Measurements from ENCODE around the gene CAMK4. TPM values are rescaled to one million over a fixed set of nuclear protein-coding genes. Genes with fewer than 3 reads are reported as not detected.

CAMK4 gene
- total and polyA plus RNA-seq, 9 donors: 4.6 to 7.5 (median 6.3) TPM

GRCh38 chr5:111367115-111367514 lies 142.9 kb downstream of the CAMK4 start:
- 79% methylated on average over 2 of the region's 3 CpGs for WGBS (ENCODE audit: insufficient coverage)

GRCh38 chr5:111372799-111373198 lies 148.6 kb downstream of the CAMK4 start:
- Histone ChIP-seq H3K27ac (ENCODE audit: low read length) (no peak overlapping the region), H3K27me3 (ENCODE audit: control insufficient read depth, insufficient read depth, low read length) (no peaks in the 10 kb centered on the region), H3K9me3 (replicated peaks; ENCODE audit: control insufficient read depth, low read depth, low read length) (no peaks in the 10 kb centered on the region), H3K4me3 (ENCODE audit: low read length) (no peak overlapping the region), H3K4me1 (ENCODE audit: control insufficient read depth, insufficient read depth, low read length) (no peaks in the 10 kb centered on the region), H3K36me3 (ENCODE audit: control insufficient read depth, insufficient read depth, low read length) (no peaks in the 10 kb centered on the region)
- no peak for DNase-seq
- no CpG with 5 or more reads among the region's 1 CpG for WGBS (ENCODE audit: insufficient coverage)

More at GRCh38 chr5:111367115-111367514, 142.9 kb downstream of the CAMK4 start:
- no peaks in the 10 kb centered on the region for H3K9me3 ChIP-seq (replicated peaks; ENCODE audit: control insufficient read depth, low read depth, low read length)
- H3K4me1 ChIP-seq (ENCODE audit: control insufficient read depth, insufficient read depth, low read length): no peaks in the 10 kb centered on the region
- H3K4me3 ChIP-seq (ENCODE audit: low read length): no peak overlapping the region
- H3K27ac ChIP-seq (ENCODE audit: low read length): no peak overlapping the region
- DNase-seq: no peak
- H3K36me3 ChIP-seq (ENCODE audit: control insufficient read depth, insufficient read depth, low read length): no peaks in the 10 kb centered on the region
- no peaks in the 10 kb centered on the region for H3K27me3 ChIP-seq (ENCODE audit: control insufficient read depth, insufficient read depth, low read length)

GRCh38 chr5:111374380-111374779 lies 150.2 kb downstream of the CAMK4 start:
- Histone ChIP-seq H3K27me3 (ENCODE audit: control insufficient read depth, insufficient read depth, low read length) (no peaks in the 10 kb centered on the region), H3K36me3 (ENCODE audit: control insufficient read depth, insufficient read depth, low read length) (no peaks in the 10 kb centered on the region), H3K4me3 (ENCODE audit: low read length) (no peak overlapping the region), H3K9me3 (replicated peaks; ENCODE audit: control insufficient read depth, low read depth, low read length) (no peaks in the 10 kb centered on the region), H3K4me1 (ENCODE audit: control insufficient read depth, insufficient read depth, low read length) (no peaks in the 10 kb centered on the region), H3K27ac (ENCODE audit: low read length) (no peak overlapping the region)
- WGBS (ENCODE audit: insufficient coverage): 73% methylated on average over 3 of the region's 4 CpGs
- DNase-seq: no peak

- 93% methylated on average over 2 of the region's 2 CpGs for WGBS (ENCODE audit: insufficient coverage)
- no peak overlapping the region for H3K4me3 ChIP-seq (ENCODE audit: low read length)
These were observed 151.5 kb downstream of the CAMK4 start for GRCh38 chr5:111375645-111376044.

GRCh38 chr5:111377306-111377705 lies 153.1 kb downstream of the CAMK4 start:
- no peaks in the 10 kb centered on the region for H3K36me3 ChIP-seq (ENCODE audit: control insufficient read depth, insufficient read depth, low read length)

More at GRCh38 chr5:111375645-111376044, 151.5 kb downstream of the CAMK4 start:
- Histone ChIP-seq H3K27me3 (ENCODE audit: control insufficient read depth, insufficient read depth, low read length) (no peaks in the 10 kb centered on the region), H3K4me1 (ENCODE audit: control insufficient read depth, insufficient read depth, low read length) (no peaks in the 10 kb centered on the region), H3K27ac (ENCODE audit: low read length) (no peak overlapping the region), H3K36me3 (ENCODE audit: control insufficient read depth, insufficient read depth, low read length) (no peaks in the 10 kb centered on the region), H3K9me3 (replicated peaks; ENCODE audit: control insufficient read depth, low read depth, low read length) (no peaks in the 10 kb centered on the region)
- DNase-seq: no peak

GRCh38 chr5:111379391-111379816 lies 155.2 kb downstream of the CAMK4 start:
- Histone ChIP-seq H3K27ac (ENCODE audit: low read length) (no peak overlapping the region), H3K4me3 (ENCODE audit: low read length) (no peak overlapping the region), H3K9me3 (replicated peaks; ENCODE audit: control insufficient read depth, low read depth, low read length) (no peaks in the 10 kb centered on the region), H3K36me3 (ENCODE audit: control insufficient read depth, insufficient read depth, low read length) (no peaks in the 10 kb centered on the region), H3K4me1 (ENCODE audit: control insufficient read depth, insufficient read depth, low read length) (no peaks in the 10 kb centered on the region), H3K27me3 (ENCODE audit: control insufficient read depth, insufficient read depth, low read length) (no peaks in the 10 kb centered on the region)
- DNase-seq: no peak

More at GRCh38 chr5:111377306-111377705, 153.1 kb downstream of the CAMK4 start:
- Histone ChIP-seq H3K27ac (ENCODE audit: low read length) (no peak overlapping the region), H3K9me3 (replicated peaks; ENCODE audit: control insufficient read depth, low read depth, low read length) (no peaks in the 10 kb centered on the region), H3K4me3 (ENCODE audit: low read length) (no peak overlapping the region), H3K27me3 (ENCODE audit: control insufficient read depth, insufficient read depth, low read length) (no peaks in the 10 kb centered on the region), H3K4me1 (ENCODE audit: control insufficient read depth, insufficient read depth, low read length) (no peaks in the 10 kb centered on the region)
- DNase-seq: no peak

GRCh38 chr5:111383288-111383970 lies 159.2 kb downstream of the CAMK4 start:
- WGBS (ENCODE audit: insufficient coverage): 80% methylated on average over 5 of the region's 6 CpGs
- no peak overlapping the region for H3K4me3 ChIP-seq (ENCODE audit: low read length)
- H3K27me3 ChIP-seq (ENCODE audit: control insufficient read depth, insufficient read depth, low read length): no peaks in the 10 kb centered on the region
- no peak for DNase-seq
- peaks cover 4% of the 10 kb centered on the region for H3K4me1 ChIP-seq (ENCODE audit: control insufficient read depth, insufficient read depth, low read length)
- no peaks in the 10 kb centered on the region for H3K36me3 ChIP-seq (ENCODE audit: control insufficient read depth, insufficient read depth, low read length)
- H3K27ac ChIP-seq (ENCODE audit: low read length): no peak overlapping the region
- no peaks in the 10 kb centered on the region for H3K9me3 ChIP-seq (replicated peaks; ENCODE audit: control insufficient read depth, low read depth, low read length)

GRCh38 chr5:111384220-111384619 lies 160.0 kb downstream of the CAMK4 start:
- 7% methylated on average over 3 of the region's 3 CpGs for WGBS (ENCODE audit: insufficient coverage)
- H3K9me3 ChIP-seq (replicated peaks; ENCODE audit: control insufficient read depth, low read depth, low read length): no peaks in the 10 kb centered on the region
- H3K36me3 ChIP-seq (ENCODE audit: control insufficient read depth, insufficient read depth, low read length): no peaks in the 10 kb centered on the region
- no peak overlapping the region for H3K4me3 ChIP-seq (ENCODE audit: low read length)
- no peak overlapping the region for H3K27ac ChIP-seq (ENCODE audit: low read length)
- H3K4me1 ChIP-seq (ENCODE audit: control insufficient read depth, insufficient read depth, low read length): peaks cover 4% of the 10 kb centered on the region
- DNase-seq: peak; percentile 65
- no peaks in the 10 kb centered on the region for H3K27me3 ChIP-seq (ENCODE audit: control insufficient read depth, insufficient read depth, low read length)

GRCh38 chr5:111385051-111385450 lies 160.9 kb downstream of the CAMK4 start:
- no peaks in the 10 kb centered on the region for H3K36me3 ChIP-seq (ENCODE audit: control insufficient read depth, insufficient read depth, low read length)
- H3K4me3 ChIP-seq (ENCODE audit: low read length): no peak overlapping the region
- H3K27ac ChIP-seq (ENCODE audit: low read length): no peak overlapping the region
- H3K9me3 ChIP-seq (replicated peaks; ENCODE audit: control insufficient read depth, low read depth, low read length): no peaks in the 10 kb centered on the region
- no peak for DNase-seq
- peaks cover 4% of the 10 kb centered on the region for H3K4me1 ChIP-seq (ENCODE audit: control insufficient read depth, insufficient read depth, low read length)
- H3K27me3 ChIP-seq (ENCODE audit: control insufficient read depth, insufficient read depth, low read length): no peaks in the 10 kb centered on the region

- Histone ChIP-seq H3K36me3 (ENCODE audit: control insufficient read depth, insufficient read depth, low read length) (no peaks in the 10 kb centered on the region), H3K4me1 (ENCODE audit: control insufficient read depth, insufficient read depth, low read length) (peaks cover 4% of the 10 kb centered on the region), H3K9me3 (replicated peaks; ENCODE audit: control insufficient read depth, low read depth, low read length) (no peaks in the 10 kb centered on the region), H3K27me3 (ENCODE audit: control insufficient read depth, insufficient read depth, low read length) (no peaks in the 10 kb centered on the region), H3K4me3 (ENCODE audit: low read length) (no peak overlapping the region), H3K27ac (ENCODE audit: low read length) (no peak overlapping the region)
- WGBS (ENCODE audit: insufficient coverage): 47% methylated on average over 2 of the region's 7 CpGs
- peak; percentile 6 for DNase-seq
These were observed 162.0 kb downstream of the CAMK4 start for GRCh38 chr5:111385970-111386831.

All from muscle of leg (tissue), 11 donors.